ENCODE results near the gene FBXL16. TPM values are rescaled to one million over a fixed set of nuclear protein-coding genes. Genes with fewer than 3 reads are reported as not detected.

The FBXL16 gene
- polyA plus RNA-seq, 1 of the 3 experiments (the other 2 are of a cell fraction) = 19.8 TPM

GRCh38 chr16:689175-689897 lies 16.3 kb downstream of the FBXL16 start:
- 69% methylated on average over 9 of the region's 26 CpGs for WGBS (ENCODE audit: low lambda C conversion rate)
- Histone ChIP-seq H3K9me2 (no peaks in the 10 kb centered on the region), H3K4me3 (ENCODE audit: low read depth in 2 of 2, low read length in 1 of 2) (peak overlapping the region; percentile 93 to 98), H3F3A (replicated peaks; ENCODE audit: insufficient read depth) (peaks cover 20% of the 10 kb centered on the region), H3K27me3 (ENCODE audit: insufficient read depth) (no peaks in the 10 kb centered on the region), H3K9ac (peak overlapping the region; percentile 82), H4K20me1 (ENCODE audit: insufficient read depth) (no peaks in the 10 kb centered on the region), H2AFZ (ENCODE audit: low read depth) (no peak overlapping the region), H3K4me2 (peak overlapping the region; percentile 100), H3K36me3 (replicated peaks in 1 of 2; ENCODE audit: control insufficient read depth in 1 of 2, insufficient read depth in 2 of 2, low read length in 1 of 2) (peaks cover 0 to 16% of the 10 kb centered on the region in 2 experiments), H3K9me3 (no peaks in the 10 kb centered on the region), H3K79me2 (ENCODE audit: insufficient read depth) (peaks cover 11% of the 10 kb centered on the region; the same call in 1 of the 2 replicates), H3K27ac (ENCODE audit: low read depth in 2 of 2, low read length in 1 of 2) (peak overlapping the region; percentile 62 to 82; a peak in 2 of 4 replicates), H3K4me1 (ENCODE audit: control insufficient read depth in 1 of 2, insufficient read depth in 2 of 2, low read depth in 1 of 2, low read length in 1 of 2) (peaks cover 9 to 30% of the 10 kb centered on the region in 2 experiments; a peak in 2 of 4 replicates)
- ChIA-PET POLR2A (interaction anchor here (1.5 to 1.7 kb wide), 2 partner anchors 8 to 10 kb away, joined by 10 to 12 read pairs; partner anchors contain the start of gene STUB1), CTCF (interaction anchor here (0.6 to 5.9 kb wide), 14 partner anchors 8 to 529 kb away, joined by 3 to 38 read pairs (median 4); partner anchors contain the start of genes CCDC78, HAGHL, METRN and METTL26)
- TF ChIP-seq ZBTB33 (IDR thresholded peaks at IDR 0.05; ENCODE audit: borderline replicate concordance, low read depth) = no peak
- no peak for DNase-seq

GRCh38 chr16:687499-687898 lies 18.1 kb downstream of the FBXL16 start:
- 95% methylated on average over 19 of the region's 19 CpGs for WGBS (ENCODE audit: low lambda C conversion rate)
- H3K4me3 ChIP-seq (ENCODE audit: low read depth in 2 of 2, low read length in 1 of 2) = no peak overlapping the region
- DNase-seq = no peak
- no peaks in the 10 kb centered on the region for H3K27me3 ChIP-seq (ENCODE audit: insufficient read depth)
- H3K79me2 ChIP-seq (ENCODE audit: insufficient read depth) = peaks cover 24% of the 10 kb centered on the region
- no peak overlapping the region for H3K9ac ChIP-seq
- H3K4me1 ChIP-seq (ENCODE audit: control insufficient read depth in 1 of 2, insufficient read depth in 2 of 2, low read depth in 1 of 2, low read length in 1 of 2) = peaks cover 9 to 43% of the 10 kb centered on the region in 2 experiments; a peak in 3 of 4 replicates
- ChIA-PET POLR2A (interaction anchor here (0.9 kb wide), 1 partner anchor 12 kb away, joined by 3 read pairs; the partner anchor contains the start of gene RHBDL1), CTCF (interaction anchor here (1.4 to 5.9 kb wide), 4 partner anchors 12 to 34 kb away, joined by 3 to 38 read pairs (median 8); partner anchors contain the start of genes ANTKMT, RHBDL1 and RHOT2)
- H3K27ac ChIP-seq (ENCODE audit: low read depth in 2 of 2, low read length in 1 of 2) = no peak overlapping the region
- H3K9me3 ChIP-seq = no peaks in the 10 kb centered on the region
- peaks cover 13% of the 10 kb centered on the region for H3F3A ChIP-seq (replicated peaks; ENCODE audit: insufficient read depth)
- TF ChIP-seq FOXJ3 (CRISPR knock-in tag; IDR thresholded peaks at IDR 0.05) (no peak), USF1 (IDR thresholded peaks at IDR 0.05; ENCODE audit: borderline replicate concordance, low read depth) (no peak), IRF3 (IDR thresholded peaks at IDR 0.05; ENCODE audit: low read depth, low read length) (no peak), RFX5 (IDR thresholded peaks at IDR 0.05; ENCODE audit: low read length) (no peak), ELF1 (IDR thresholded peaks at IDR 0.05) (no peak), GATA2 (CRISPR knock-in tag; IDR thresholded peaks at IDR 0.05) (no peak), CTCF (IDR thresholded peaks at IDR 0.05) (no peak)
- H3K36me3 ChIP-seq (replicated peaks in 1 of 2; ENCODE audit: control insufficient read depth in 1 of 2, insufficient read depth in 2 of 2, low read length in 1 of 2) = peaks cover 4 to 25% of the 10 kb centered on the region in 2 experiments
- H3K9me2 ChIP-seq = no peaks in the 10 kb centered on the region
- H3K4me2 ChIP-seq = no peak overlapping the region
- peaks cover 4% of the 10 kb centered on the region; the same call in 1 of the 2 replicates for H4K20me1 ChIP-seq (ENCODE audit: insufficient read depth)
- no peak overlapping the region for H2AFZ ChIP-seq (ENCODE audit: low read depth)
